ENCODE results near the gene SPI1. TPM values are rescaled to one million over a fixed set of nuclear protein-coding genes. Genes with fewer than 3 reads are reported as not detected.

Gene SPI1
- total RNA-seq, 1 donor: not detected

DNA sequence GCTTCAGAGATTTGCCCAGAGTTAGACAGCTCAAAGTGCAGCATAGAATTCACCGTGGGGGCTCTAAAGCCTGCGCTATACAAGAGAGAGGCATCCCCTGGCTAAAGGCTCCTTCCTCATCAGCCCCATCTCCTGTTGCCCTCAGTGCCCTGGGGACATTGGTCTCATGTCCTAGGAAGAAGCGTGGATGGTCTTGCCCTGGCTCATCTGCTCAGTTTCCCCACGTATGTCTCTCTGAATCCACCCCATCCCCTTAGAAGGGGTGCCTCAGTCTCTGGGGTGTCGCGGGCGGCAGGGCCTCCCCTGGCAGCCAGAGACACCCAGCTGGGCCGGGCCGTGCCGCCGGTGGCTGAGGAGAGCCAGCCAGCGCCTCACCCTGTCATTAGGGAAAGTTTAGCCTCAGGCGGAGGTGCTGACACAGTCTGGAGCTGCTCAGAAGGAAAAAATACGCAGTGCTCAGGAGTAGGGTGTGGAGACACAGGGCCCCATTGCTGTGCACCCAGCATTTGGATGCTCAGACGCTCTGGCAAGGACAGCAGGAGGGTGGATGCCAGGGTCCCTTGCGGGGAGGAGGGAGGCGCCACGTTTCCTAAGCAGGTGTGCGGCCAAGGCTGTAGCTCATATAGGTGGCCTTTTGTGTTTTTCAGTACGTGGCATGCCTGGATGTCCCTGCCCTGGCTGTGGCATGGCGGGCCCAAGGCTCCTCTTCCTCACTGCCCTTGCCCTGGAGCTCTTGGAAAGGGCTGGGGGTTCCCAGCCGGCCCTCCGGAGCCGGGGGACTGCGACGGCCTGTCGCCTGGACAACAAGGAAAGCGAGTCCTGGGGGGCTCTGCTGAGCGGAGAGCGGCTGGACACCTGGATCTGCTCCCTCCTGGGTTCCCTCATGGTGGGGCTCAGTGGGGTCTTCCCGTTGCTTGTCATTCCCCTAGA, 31.4 kb upstream of the SPI1 start:
- H3K4me3 ChIP-seq (ENCODE audit: low read depth, low read length): peak overlapping the region; percentile 93
- DNase-seq (ENCODE audit: low read depth): peak; percentile 51
- no peak for TF ChIP-seq CTCF (IDR thresholded peaks at IDR 0.05; ENCODE audit: insufficient read depth, low read depth, low read length)

GRCh38 chr11:47408598-47409439, 30.5 kb upstream of the SPI1 start:
- H3K4me3 ChIP-seq (ENCODE audit: low read depth, low read length): peak overlapping the region; percentile 93
- no peak for TF ChIP-seq CTCF (IDR thresholded peaks at IDR 0.05; ENCODE audit: insufficient read depth, low read depth, low read length)
- DNase-seq (ENCODE audit: low read depth): peak; percentile 89

DNA sequence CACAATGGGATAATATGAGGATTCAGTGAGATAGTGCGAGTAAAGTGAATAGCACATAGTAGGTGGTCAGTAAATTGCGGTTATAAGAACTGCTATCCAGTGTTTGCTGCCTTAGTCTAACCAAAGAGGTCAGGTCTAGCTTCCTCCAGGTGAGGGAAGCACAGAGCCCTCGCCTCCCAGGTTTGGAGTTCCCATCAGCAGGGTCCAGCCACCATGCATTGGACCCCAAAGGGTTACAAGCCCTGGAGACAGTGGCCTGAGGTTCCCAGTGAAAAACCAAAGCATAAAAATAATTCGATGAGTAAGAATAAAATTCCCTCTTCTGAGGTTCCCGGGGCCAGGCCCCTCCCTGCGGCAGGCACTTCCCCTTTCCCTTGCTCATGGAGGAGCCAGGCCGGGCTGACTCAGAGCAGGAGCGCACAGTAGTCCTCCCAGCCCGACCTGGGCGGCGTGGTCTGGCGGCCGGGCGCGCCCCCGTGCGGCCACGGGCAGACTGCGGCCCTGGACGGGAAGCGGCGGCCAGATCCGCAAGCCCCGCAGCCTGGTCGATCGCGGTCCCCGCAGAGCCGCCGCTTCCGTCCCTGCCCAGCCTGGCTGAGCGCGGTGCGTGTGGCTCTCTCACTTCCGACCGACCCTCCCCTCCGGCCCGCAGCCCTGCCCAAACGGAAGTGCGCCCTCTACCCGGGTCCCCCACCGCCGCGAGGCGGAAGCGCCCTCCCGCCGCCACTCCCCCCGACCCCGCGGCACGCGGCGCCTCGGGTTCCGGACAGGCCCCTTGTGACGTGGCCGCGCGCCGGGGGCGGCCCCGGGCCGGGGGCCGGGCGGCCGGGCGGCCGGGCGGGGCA, 29.6 kb upstream of the SPI1 start, which contains the start of gene SLC39A13:
Gene SLC39A13, plus strand, starts transcription at position 845 of the 845 bp plus-strand sequence. CDS start 1,505 bp downstream, outside the sequence.
- DNase-seq (ENCODE audit: low read depth): peak; percentile 97
- peak; percentile 77 for TF ChIP-seq CTCF (IDR thresholded peaks at IDR 0.05; ENCODE audit: insufficient read depth, low read depth, low read length)
- peak within 1 kb of the TSS; percentile 93 for H3K4me3 ChIP-seq (ENCODE audit: low read depth, low read length)

DNA sequence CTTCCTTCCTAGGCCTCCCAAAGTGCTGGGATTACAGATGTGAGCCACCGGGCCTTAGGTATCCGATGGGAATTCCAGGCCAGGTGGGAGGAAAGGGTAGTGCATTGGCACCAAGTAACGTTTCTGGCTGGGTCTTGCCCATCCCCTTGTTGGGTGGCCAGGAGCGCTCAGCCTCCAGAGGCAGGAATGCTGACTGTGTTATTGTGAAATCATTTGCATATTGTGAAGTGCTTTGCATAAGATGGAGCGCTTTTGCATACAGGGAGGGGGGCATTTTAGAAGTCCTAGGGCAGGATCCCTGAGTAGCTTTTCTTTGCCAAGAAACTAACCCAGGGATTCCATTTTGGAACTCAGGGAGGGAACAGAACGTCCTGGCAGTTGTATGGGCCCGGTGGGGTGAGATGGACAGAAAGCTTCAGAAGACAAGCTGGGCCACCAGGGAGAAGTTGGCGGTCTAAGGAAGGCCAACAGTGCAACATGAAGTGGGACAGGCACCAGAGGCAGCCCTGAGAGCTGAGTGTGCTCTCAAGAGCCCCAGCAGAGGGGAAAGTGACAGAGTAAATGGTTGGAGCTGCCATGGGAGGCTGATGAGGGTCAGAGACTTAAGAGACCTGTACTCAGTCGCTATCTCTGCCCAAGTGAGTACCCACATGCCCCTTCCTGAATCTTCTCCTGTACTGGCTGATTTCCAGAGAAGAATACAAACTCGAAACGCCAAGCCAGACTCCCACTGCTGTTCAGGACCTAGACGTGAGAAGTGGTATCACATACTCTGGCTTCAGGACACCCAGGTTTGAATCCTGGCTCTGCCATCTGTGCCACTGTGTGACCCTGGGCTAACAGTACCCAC, 28.8 kb upstream of the SPI1 start:
- peak; percentile 15 for TF ChIP-seq CTCF (IDR thresholded peaks at IDR 0.05; ENCODE audit: insufficient read depth, low read depth, low read length)
- H3K4me3 ChIP-seq (ENCODE audit: low read depth, low read length): peak overlapping the region; percentile 73
- peak; percentile 35 for DNase-seq (ENCODE audit: low read depth)

- TF ChIP-seq CTCF (IDR thresholded peaks at IDR 0.05; ENCODE audit: insufficient read depth, low read depth, low read length): no peak
- DNase-seq (ENCODE audit: low read depth): no peak
- H3K4me3 ChIP-seq (ENCODE audit: low read depth, low read length): no peak overlapping the region
Measured at GRCh38 chr11:47403571-47403970, 25.2 kb upstream of the SPI1 start.
